HL-60 (cell line): ENCODE measurements around the gene MSRB3.

Experiments used
- POLR2AphosphoS5 ChIP-seq: IDR thresholded peaks from 2 replicates; pipeline ENCODE4 v1.6.1; 2012; ENCODE audit warnings: low read depth
- TF ChIP-seq, protein P1 (sequence below): IDR thresholded peaks from one replicate; pipeline ENCODE4 v1.5.1; 2011; ENCODE audit warnings: low read length, control low read depth, inconsistent platforms; ENCODE audit not compliant: insufficient read depth
- TF ChIP-seq, protein P2 (sequence below): IDR thresholded peaks from 2 replicates; pipeline ENCODE4 v1.6.1; 2012; ENCODE audit warnings: low read depth; ENCODE audit not compliant: insufficient replicate concordance

DNA sequence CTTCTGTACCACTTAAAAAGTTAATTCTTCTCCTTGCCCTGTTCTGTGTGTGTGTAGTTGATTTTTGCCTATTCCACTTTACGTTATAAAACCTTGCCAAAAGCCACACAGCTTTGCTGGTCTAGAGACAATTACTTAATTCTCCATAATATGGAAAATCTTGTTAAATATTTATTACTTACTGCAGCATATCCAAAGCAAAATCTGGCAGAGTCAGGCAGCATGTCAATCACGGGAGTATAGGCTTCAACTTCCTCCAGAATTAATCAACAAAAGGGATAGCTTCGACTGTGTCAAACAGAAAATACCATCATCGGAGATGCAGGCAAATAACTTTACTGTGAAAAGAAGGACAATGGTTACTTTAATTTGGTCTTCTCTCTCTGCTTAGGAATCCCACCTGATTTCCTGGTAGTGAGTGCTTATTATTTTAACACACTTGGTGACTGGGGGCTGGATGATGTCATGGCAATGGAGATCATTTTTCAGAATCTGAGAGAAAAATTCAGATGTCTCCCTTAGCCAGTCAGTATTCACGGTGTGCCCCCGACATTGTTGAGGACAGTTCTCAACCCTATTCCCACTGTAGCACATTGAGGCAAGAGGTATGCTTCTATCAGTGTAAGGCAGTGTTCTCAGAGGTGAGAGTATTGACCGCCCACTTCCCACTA lies 3.7 kb upstream of the MSRB3 start:
- TF ChIP-seq, protein P1, sequence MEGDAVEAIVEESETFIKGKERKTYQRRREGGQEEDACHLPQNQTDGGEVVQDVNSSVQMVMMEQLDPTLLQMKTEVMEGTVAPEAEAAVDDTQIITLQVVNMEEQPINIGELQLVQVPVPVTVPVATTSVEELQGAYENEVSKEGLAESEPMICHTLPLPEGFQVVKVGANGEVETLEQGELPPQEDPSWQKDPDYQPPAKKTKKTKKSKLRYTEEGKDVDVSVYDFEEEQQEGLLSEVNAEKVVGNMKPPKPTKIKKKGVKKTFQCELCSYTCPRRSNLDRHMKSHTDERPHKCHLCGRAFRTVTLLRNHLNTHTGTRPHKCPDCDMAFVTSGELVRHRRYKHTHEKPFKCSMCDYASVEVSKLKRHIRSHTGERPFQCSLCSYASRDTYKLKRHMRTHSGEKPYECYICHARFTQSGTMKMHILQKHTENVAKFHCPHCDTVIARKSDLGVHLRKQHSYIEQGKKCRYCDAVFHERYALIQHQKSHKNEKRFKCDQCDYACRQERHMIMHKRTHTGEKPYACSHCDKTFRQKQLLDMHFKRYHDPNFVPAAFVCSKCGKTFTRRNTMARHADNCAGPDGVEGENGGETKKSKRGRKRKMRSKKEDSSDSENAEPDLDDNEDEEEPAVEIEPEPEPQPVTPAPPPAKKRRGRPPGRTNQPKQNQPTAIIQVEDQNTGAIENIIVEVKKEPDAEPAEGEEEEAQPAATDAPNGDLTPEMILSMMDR: no peak
- no peak for TF ChIP-seq POLR2AphosphoS5
- TF ChIP-seq, protein P2, sequence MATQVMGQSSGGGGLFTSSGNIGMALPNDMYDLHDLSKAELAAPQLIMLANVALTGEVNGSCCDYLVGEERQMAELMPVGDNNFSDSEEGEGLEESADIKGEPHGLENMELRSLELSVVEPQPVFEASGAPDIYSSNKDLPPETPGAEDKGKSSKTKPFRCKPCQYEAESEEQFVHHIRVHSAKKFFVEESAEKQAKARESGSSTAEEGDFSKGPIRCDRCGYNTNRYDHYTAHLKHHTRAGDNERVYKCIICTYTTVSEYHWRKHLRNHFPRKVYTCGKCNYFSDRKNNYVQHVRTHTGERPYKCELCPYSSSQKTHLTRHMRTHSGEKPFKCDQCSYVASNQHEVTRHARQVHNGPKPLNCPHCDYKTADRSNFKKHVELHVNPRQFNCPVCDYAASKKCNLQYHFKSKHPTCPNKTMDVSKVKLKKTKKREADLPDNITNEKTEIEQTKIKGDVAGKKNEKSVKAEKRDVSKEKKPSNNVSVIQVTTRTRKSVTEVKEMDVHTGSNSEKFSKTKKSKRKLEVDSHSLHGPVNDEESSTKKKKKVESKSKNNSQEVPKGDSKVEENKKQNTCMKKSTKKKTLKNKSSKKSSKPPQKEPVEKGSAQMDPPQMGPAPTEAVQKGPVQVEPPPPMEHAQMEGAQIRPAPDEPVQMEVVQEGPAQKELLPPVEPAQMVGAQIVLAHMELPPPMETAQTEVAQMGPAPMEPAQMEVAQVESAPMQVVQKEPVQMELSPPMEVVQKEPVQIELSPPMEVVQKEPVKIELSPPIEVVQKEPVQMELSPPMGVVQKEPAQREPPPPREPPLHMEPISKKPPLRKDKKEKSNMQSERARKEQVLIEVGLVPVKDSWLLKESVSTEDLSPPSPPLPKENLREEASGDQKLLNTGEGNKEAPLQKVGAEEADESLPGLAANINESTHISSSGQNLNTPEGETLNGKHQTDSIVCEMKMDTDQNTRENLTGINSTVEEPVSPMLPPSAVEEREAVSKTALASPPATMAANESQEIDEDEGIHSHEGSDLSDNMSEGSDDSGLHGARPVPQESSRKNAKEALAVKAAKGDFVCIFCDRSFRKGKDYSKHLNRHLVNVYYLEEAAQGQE: no peak
